Activated T-cell treated with anti-CD3 and anti-CD28 coated beads, Interleukin-2, amount 50 U/mL, for 72 hours (primary cell): ENCODE results near the gene BEAN1. TPM values are rescaled to one million over a fixed set of nuclear protein-coding genes. Genes with fewer than 3 reads are reported as not detected.
"Not testable (repeated sequence)": the region's sequence is repeated elsewhere in the genome, so short reads cannot be mapped to it uniquely, and the experiment has no call there.

ENCODE experiments used
- ATAC-seq, 2 donors: fragments of 150-1000 bp; cut with Tn5 transposase; replicated peaks in 1 of 2; 2 replicates each; pipeline ENCODE4 v1.10.0; 2021; ENCODE audit warnings: moderate library complexity in 2 of 2, mild to moderate bottlenecking in 1 of 2
- DNase-seq, 2 donors: peaks; one replicate each; pipeline ENCODE4 v3.0.0; 2021 to 2022; ENCODE audit warnings: mixed read lengths in 1 of 2
- H3K27ac Mint-ChIP-seq: one replicate; pipeline ENCODE4 v1.8.0; 2022; ENCODE audit warnings: mild to moderate bottlenecking, moderate library complexity, mixed read lengths
- H3K27me3 Mint-ChIP-seq: one replicate; pipeline ENCODE4 v1.8.0; 2022; ENCODE audit warnings: low read depth, mixed read lengths
- H3K36me3 Mint-ChIP-seq, 2 donors: one replicate each; pipeline ENCODE4 v1.8.0; 2022; ENCODE audit warnings: mixed read lengths in 2 of 2, mild to moderate bottlenecking in 1 of 2; ENCODE audit not compliant: insufficient read depth in 2 of 2
- H3K4me1 Mint-ChIP-seq: one replicate; pipeline ENCODE4 v1.8.0; 2022; ENCODE audit warnings: low read depth, mixed read lengths
- H3K4me3 Mint-ChIP-seq, 2 donors: one replicate each; pipeline ENCODE4 v1.8.0; 2022; ENCODE audit warnings: mild to moderate bottlenecking in 2 of 2, mixed read lengths in 2 of 2, moderate library complexity in 2 of 2
- H3K9me3 Mint-ChIP-seq, 2 donors: one replicate each; pipeline ENCODE4 v1.8.0; 2022; ENCODE audit warnings: mixed read lengths in 2 of 2
- total RNA-seq, 2 donors: library from RNA; stranded (reverse); gene quantifications; one replicate each; pipeline ENCODE4 v1.2.3, GENCODE V29; 2022

The BEAN1 gene
- total RNA-seq, 2 donors from 2014 or later: not detected

GRCh38 chr16:66496226-66496625 lies 69.1 kb downstream of the BEAN1 start:
- H3K4me1 Mint-ChIP-seq, H3K9me3 Mint-ChIP-seq, DNase-seq, H3K27ac Mint-ChIP-seq, H3K36me3 Mint-ChIP-seq, H3K4me3 Mint-ChIP-seq, H3K27me3 Mint-ChIP-seq, ATAC-seq: not testable (repeated sequence)

DNA sequence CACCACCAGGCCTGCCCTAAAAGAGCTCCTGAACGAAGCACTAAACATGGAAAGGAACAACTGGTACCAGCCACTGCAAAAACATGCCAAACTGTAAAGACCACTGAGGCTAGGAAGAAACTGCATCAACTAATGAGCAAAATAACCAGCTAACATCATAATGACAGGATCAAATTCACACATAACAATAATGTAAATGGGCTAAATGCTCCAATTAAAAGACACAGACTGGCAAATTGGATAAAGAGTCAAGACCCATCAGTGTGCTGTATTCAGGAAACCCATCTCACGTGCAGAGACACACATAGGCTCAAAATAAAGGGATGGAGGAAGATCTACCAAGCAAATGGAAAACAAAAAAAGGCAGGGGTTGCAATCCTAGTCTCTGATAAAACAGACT lies 70.8 kb downstream of the BEAN1 start:
- not testable (repeated sequence) for H3K4me1 Mint-ChIP-seq, DNase-seq, H3K27ac Mint-ChIP-seq, H3K27me3 Mint-ChIP-seq, ATAC-seq, H3K9me3 Mint-ChIP-seq, H3K36me3 Mint-ChIP-seq, H3K4me3 Mint-ChIP-seq

DNA sequence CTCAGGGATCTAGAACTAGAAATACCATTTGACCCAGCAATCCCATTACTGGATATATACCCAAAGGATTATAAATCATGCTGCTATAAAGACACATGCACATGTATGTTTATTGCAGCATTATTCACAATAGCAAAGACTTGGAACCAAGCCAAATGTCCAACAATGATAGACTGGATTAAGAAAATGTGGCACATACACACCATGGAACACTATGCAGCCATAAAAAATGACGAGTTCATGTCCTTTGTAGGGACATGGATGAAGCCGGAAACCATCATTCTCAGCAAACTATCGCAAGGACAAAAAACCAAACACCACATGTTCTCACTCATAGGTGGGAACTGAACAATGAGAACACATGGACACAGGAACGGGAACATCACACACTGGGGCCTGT lies 74.5 kb downstream of the BEAN1 start:
- DNase-seq, H3K27ac Mint-ChIP-seq, H3K4me1 Mint-ChIP-seq, H3K4me3 Mint-ChIP-seq, ATAC-seq, H3K9me3 Mint-ChIP-seq, H3K36me3 Mint-ChIP-seq, H3K27me3 Mint-ChIP-seq: not testable (repeated sequence)

GRCh38 chr16:66502020-66502913 lies 75.2 kb downstream of the BEAN1 start:
- no peaks in the 10 kb centered on the region for H3K4me1 Mint-ChIP-seq
- no peaks in the 10 kb centered on the region for H3K27me3 Mint-ChIP-seq
- ATAC-seq (no peak), DNase-seq (no peak)
- no peaks in the 10 kb centered on the region for H3K36me3 Mint-ChIP-seq
- no peak overlapping the region for H3K27ac Mint-ChIP-seq
- H3K4me3 Mint-ChIP-seq: no peak overlapping the region
- peaks cover 0 to under 1% of the 10 kb centered on the region in 2 donors for H3K9me3 Mint-ChIP-seq

DNA sequence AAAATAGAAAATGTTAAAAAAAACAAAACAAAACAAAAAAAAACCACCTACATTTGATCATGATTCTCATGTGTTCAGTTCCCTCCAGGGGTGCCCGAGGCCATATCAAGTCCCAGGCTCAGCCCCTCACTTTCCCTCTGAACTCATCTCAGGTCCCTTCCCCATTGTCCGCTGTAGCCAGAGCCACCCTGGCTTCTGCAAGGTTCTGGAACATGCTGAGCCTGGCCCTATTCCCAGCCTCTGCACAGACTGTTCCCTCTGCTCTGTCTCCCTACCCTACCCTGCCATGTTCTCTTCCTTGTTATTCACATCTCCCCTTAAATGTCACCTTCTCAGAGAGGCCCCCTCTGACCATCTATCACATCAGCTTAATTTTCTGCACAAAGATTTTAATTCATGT lies 75.9 kb downstream of the BEAN1 start:
- Mint-ChIP-seq H3K4me3 (no peak overlapping the region), H3K4me1 (no peaks in the 10 kb centered on the region), H3K36me3 (no peaks in the 10 kb centered on the region), H3K9me3 (no peaks in the 10 kb centered on the region), H3K27ac (no peak overlapping the region), H3K27me3 (no peaks in the 10 kb centered on the region)
- DNase-seq (no peak), ATAC-seq (no peak)

DNA sequence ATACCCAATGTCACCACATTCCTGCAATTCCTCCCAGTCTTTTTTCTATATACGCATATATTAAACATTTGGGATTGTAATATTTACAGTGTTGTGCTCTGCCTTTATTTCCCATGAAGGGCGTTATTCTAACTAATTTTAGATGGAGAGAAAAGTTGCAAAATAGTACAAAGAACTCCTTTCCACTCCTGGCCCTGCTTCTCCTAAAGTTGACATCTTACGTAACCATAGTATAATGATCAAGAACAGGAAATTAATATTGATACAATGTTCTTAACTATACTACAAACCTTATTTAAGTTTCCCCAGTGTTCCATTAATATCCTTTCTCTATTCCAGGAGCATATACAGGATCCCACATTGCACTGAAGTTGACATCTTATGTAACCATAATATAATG lies 76.5 kb downstream of the BEAN1 start:
- no peak overlapping the region for H3K4me3 Mint-ChIP-seq
- no peak overlapping the region for H3K27ac Mint-ChIP-seq
- no peaks in the 10 kb centered on the region for H3K9me3 Mint-ChIP-seq
- H3K36me3 Mint-ChIP-seq: no peaks in the 10 kb centered on the region
- no peaks in the 10 kb centered on the region for H3K27me3 Mint-ChIP-seq
- ATAC-seq: no peak
- no peak for DNase-seq
- H3K4me1 Mint-ChIP-seq: no peaks in the 10 kb centered on the region

DNA sequence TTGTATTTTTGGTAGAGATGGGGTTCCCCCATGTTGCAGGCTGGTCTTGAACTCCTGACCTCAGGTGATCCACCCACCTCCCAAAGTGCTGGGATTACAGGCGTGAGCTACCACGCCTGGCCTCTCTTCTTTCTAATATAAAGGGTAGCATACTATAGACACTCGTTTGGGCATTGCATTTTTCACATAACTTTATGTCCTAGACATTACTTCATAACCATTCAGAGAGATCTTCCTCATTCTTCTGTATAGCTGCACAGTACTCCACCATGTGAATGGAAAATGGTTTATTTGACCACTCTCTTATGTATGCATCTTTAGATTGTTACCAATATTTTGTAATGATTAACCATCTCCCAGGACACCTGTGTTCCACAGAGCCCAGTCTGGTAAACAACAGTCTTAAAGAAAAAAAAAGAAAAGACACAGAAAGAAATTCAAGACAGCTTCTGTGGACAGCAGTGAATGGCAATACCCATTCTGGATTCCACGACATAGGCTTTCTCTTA lies 80.7 kb downstream of the BEAN1 start:
- no peaks in the 10 kb centered on the region for H3K27me3 Mint-ChIP-seq
- no peak for DNase-seq
- H3K27ac Mint-ChIP-seq: no peak overlapping the region
- no peak for ATAC-seq
- H3K4me1 Mint-ChIP-seq: peaks cover 4% of the 10 kb centered on the region
- H3K9me3 Mint-ChIP-seq: no peaks in the 10 kb centered on the region
- no peaks in the 10 kb centered on the region for H3K36me3 Mint-ChIP-seq
- H3K4me3 Mint-ChIP-seq: no peak overlapping the region

- ATAC-seq (peak in 1 of 2 donors; percentile 33), DNase-seq (no peak)
- no peaks in the 10 kb centered on the region for H3K36me3 Mint-ChIP-seq
- no peak overlapping the region for H3K27ac Mint-ChIP-seq
- no peak overlapping the region for H3K4me3 Mint-ChIP-seq
- no peaks in the 10 kb centered on the region for H3K27me3 Mint-ChIP-seq
- no peaks in the 10 kb centered on the region for H3K9me3 Mint-ChIP-seq
- H3K4me1 Mint-ChIP-seq: peaks cover 4% of the 10 kb centered on the region
These were observed 81.3 kb downstream of the BEAN1 start for GRCh38 chr16:66508248-66508913.

- ATAC-seq (no peak), DNase-seq (no peak)
- Mint-ChIP-seq H3K4me1 (peaks cover 4% of the 10 kb centered on the region), H3K36me3 (no peaks in the 10 kb centered on the region), H3K27ac (no peak overlapping the region), H3K27me3 (no peaks in the 10 kb centered on the region), H3K9me3 (no peaks in the 10 kb centered on the region), H3K4me3 (no peak overlapping the region)
These were observed 81.9 kb downstream of the BEAN1 start for GRCh38 chr16:66508914-66509496.

- Mint-ChIP-seq H3K27me3 (no peaks in the 10 kb centered on the region), H3K9me3 (no peaks in the 10 kb centered on the region), H3K27ac (no peak overlapping the region), H3K4me1 (peaks cover 4% of the 10 kb centered on the region), H3K4me3 (no peak overlapping the region), H3K36me3 (no peaks in the 10 kb centered on the region)
- ATAC-seq (no peak), DNase-seq (no peak)
These were observed 82.5 kb downstream of the BEAN1 start for GRCh38 chr16:66509576-66509975.

DNA sequence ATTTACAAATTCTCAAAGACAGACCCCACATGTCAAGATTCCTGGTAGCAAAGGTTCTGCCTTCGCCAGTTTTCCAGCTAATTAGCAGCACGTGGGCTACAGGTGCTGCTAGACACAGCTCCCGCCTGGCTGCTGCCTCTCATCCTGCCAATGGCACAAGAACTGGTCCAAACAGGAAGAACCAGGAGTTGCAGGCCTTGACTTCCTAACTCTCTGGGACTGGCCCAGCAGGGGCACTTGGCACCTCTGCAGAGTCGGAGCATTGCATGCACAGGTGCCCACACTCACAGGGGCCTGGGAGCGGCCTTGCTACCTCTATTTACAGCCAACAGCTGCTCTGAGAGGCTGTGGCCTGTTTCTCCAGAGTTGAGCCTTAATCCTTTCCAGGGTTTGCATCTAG lies 83.2 kb downstream of the BEAN1 start:
- Mint-ChIP-seq H3K4me1 (peaks cover 9% of the 10 kb centered on the region), H3K27ac (no peak overlapping the region), H3K27me3 (no peaks in the 10 kb centered on the region), H3K4me3 (no peak overlapping the region), H3K9me3 (no peaks in the 10 kb centered on the region), H3K36me3 (no peaks in the 10 kb centered on the region)
- DNase-seq (no peak), ATAC-seq (no peak)

DNA sequence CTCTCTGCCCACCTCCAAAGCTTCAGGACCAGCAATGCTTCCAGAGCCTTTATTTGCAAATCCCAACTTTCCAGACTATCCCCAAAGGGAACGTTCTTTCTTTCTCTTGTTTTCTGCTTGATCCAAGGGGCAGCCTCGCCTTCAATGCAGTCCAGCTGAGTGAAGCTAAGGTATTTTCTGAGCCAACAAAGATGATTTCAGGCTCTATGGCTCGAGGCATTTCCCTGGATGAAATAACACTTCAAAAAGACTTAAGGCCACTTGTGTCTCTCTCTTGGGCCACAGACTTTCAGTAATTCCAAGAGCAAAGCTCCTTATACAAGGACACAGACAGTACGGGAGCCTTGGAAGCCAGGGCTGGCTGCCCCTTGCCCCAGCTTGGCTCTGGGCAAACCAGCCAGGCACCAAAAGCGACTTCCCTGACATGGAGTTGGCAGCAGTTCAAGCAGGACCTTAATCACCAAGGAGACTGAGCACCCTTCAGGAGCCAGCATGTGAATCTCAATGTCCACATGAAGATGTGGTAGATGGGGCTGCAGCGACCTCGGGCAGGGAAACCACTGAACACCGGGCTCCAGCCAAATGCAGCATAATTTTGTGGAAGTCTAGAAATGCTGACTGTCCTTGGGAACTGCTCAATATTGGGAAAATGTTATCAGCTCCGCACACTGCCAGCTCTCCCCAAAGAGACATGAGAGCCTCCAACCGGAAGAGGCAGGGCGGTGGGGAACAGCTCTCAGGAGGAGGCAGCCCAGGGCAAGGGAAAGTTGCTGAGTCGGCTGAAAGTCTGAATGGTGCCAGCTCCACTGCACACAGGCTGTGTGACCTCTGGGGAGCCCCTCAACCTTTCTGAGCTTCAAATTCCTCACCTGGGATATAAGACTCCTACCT lies 83.9 kb downstream of the BEAN1 start:
- H3K4me3 Mint-ChIP-seq: no peak overlapping the region
- ATAC-seq: no peak
- no peak for DNase-seq
- H3K27ac Mint-ChIP-seq: no peak overlapping the region
- no peaks in the 10 kb centered on the region for H3K36me3 Mint-ChIP-seq
- no peaks in the 10 kb centered on the region for H3K27me3 Mint-ChIP-seq
- H3K4me1 Mint-ChIP-seq: peaks cover 16% of the 10 kb centered on the region
- H3K9me3 Mint-ChIP-seq: no peaks in the 10 kb centered on the region
